ENCODE measurements around the gene SOCS2. TPM values are rescaled to one million over a fixed set of nuclear protein-coding genes. Genes with fewer than 3 reads are reported as not detected.

Gene SOCS2
- total RNA-seq, 1 donor from 2014 or later, result 95.8 TPM

DNA sequence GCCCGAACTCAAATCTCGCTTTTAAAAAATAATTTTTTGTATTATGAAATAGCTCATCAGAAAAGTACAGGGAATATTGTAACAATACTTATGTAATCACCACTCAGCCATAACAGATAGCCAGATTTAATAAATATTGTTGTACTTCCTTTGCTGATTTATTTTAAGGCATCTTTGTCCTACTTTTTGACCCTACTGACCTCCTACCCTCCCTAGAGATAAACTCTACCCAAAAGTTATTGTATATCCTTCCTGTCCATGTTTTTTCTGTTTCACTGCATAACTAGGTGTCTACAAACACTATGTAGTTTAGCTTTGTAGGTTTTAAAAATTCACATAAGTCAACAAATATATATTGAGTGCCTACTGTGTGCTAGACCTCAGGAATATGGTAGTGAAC, 25.1 kb downstream of the SOCS2 start:
- H3K27me3 ChIP-seq, result no peaks in the 10 kb centered on the region
- TF ChIP-seq, protein P1, sequence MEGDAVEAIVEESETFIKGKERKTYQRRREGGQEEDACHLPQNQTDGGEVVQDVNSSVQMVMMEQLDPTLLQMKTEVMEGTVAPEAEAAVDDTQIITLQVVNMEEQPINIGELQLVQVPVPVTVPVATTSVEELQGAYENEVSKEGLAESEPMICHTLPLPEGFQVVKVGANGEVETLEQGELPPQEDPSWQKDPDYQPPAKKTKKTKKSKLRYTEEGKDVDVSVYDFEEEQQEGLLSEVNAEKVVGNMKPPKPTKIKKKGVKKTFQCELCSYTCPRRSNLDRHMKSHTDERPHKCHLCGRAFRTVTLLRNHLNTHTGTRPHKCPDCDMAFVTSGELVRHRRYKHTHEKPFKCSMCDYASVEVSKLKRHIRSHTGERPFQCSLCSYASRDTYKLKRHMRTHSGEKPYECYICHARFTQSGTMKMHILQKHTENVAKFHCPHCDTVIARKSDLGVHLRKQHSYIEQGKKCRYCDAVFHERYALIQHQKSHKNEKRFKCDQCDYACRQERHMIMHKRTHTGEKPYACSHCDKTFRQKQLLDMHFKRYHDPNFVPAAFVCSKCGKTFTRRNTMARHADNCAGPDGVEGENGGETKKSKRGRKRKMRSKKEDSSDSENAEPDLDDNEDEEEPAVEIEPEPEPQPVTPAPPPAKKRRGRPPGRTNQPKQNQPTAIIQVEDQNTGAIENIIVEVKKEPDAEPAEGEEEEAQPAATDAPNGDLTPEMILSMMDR (IDR thresholded peaks at IDR 0.05), result no peak
- H3K4me3 ChIP-seq, result no peak overlapping the region
- H3K4me1 ChIP-seq, result no peaks in the 10 kb centered on the region
- no peaks in the 10 kb centered on the region for H3K9me3 ChIP-seq
- no peak overlapping the region for H3K27ac ChIP-seq
- intact Hi-C loops (cut with DNase I), result no loop called here
- no peak for DNase-seq (ENCODE audit: low spot score in 2 of 2)
- H3K36me3 ChIP-seq, result no peaks in the 10 kb centered on the region

DNA sequence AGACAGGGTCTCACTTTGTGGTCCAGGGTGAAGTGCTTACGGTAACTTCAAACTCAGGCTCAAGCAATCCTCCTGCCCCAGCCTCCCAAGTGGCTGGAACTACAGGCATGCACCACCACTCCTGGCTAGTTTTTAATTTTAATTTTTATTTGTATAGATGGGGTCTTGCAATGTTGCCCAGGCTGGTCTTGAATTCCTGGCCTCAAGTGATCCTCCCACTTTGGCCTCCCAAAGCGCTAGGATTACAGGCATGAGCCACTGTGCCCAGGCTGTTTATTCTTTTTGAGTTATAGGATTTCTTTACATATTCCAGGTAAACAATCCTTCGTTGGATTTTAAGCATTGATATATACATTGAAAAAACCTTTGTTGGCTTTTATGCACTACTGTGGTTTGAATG, 26.7 kb downstream of the SOCS2 start:
- no peaks in the 10 kb centered on the region for H3K36me3 ChIP-seq
- no peak overlapping the region for H3K27ac ChIP-seq
- no peak overlapping the region for H3K4me3 ChIP-seq
- intact Hi-C loops (cut with DNase I), result no loop called here
- no peaks in the 10 kb centered on the region for H3K9me3 ChIP-seq
- H3K27me3 ChIP-seq, result no peaks in the 10 kb centered on the region
- peaks cover 3% of the 10 kb centered on the region in 2 donors for H3K4me1 ChIP-seq
- no peak for DNase-seq (ENCODE audit: low spot score in 2 of 2)
- TF ChIP-seq, protein P1 (IDR thresholded peaks at IDR 0.05), result no peak

DNA sequence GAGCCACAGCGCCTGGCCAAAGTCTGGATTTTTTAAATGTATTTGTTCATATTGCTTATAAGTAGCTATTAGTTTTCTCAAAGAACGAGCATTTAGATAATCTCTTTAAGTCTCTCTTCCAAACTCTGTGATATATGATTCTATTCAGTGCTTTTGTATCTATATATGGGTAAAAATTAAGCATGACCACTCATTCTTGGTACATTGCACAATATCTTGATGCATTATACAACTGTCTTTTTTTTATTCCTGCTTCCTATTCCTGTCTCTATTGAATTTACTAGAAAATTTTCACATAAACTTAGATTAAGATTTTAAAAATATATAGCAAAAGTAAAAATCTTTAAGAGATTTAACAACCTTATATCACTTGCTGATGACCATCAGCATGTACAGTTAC, 29.1 kb downstream of the SOCS2 start:
- no peak overlapping the region for H3K4me3 ChIP-seq
- TF ChIP-seq, protein P1 (IDR thresholded peaks at IDR 0.05), result no peak
- intact Hi-C loops (cut with DNase I), result no loop called here
- no peaks in the 10 kb centered on the region for H3K9me3 ChIP-seq
- H3K4me1 ChIP-seq, result peaks cover 3% of the 10 kb centered on the region in 2 donors
- DNase-seq (ENCODE audit: low spot score in 2 of 2), result no peak
- H3K36me3 ChIP-seq, result no peaks in the 10 kb centered on the region
- H3K27me3 ChIP-seq, result no peaks in the 10 kb centered on the region
- H3K27ac ChIP-seq, result no peak overlapping the region

DNA sequence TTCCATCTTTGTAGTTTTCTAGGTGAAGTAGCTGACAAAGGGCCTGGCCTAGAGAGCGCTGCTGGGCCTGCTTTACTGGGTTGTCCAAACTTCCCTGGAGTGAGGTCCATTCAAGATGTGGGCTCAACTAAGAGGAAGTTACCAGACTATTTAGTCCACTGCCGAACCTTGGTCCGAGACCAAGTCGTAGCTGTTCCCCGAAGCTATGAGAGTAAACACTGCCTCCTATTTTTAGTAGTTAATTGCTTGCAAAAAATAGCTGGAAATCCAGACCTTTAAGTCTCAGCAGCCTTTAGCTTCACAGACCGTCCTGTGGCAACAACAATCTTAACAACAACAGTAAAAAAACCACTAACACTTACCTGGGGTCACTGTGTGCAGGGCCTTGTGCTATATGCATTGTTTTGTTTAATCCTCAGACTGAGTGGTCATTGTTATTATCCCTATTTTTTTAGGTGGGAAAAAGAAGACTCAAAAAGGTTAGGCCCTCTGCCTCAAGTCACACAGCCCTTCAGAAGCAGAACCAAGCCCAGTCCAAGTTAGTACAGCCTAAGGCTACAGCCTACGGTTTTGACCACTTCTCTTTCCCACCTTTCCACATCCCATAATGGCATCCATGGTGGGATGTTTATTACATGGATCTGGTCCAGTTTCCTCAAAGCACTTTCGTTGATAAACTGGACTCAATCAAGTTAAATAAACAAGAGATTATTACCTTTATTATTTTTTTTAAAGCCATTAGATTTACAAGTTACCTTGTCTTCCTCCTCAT, 30.6 kb downstream of the SOCS2 start:
- H3K27me3 ChIP-seq, result no peaks in the 10 kb centered on the region
- no peaks in the 10 kb centered on the region for H3K36me3 ChIP-seq
- no peak for DNase-seq (ENCODE audit: low spot score in 2 of 2)
- TF ChIP-seq, protein P1 (IDR thresholded peaks at IDR 0.05), result no peak
- H3K27ac ChIP-seq, result peak overlapping the region; percentile 8 to 24
- peaks cover 3% of the 10 kb centered on the region in 2 donors for H3K4me1 ChIP-seq
- H3K4me3 ChIP-seq, result no peak overlapping the region
- no peaks in the 10 kb centered on the region for H3K9me3 ChIP-seq
- intact Hi-C loops (cut with DNase I), result no loop called here

DNA sequence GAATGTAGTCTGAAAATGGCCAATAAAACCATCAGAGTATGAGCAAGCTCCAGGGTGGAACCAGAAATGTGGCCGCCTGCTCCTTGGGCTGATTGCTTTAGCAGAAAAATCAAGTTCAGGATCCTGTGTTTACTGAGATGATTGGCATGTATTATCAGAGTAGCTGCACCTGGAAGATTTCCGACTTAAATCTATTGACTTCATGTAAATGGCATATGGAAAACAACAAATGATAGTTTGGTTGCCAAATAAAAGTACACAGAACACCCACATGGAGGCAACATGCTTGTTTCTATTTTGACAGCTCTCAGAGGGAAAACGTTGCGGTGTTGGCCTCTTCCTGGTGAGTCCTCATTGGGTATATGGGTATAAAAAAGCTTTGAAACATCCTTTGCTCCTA, 31.3 kb downstream of the SOCS2 start:
- H3K4me1 ChIP-seq, result peaks cover 3% of the 10 kb centered on the region in 2 donors
- no peak overlapping the region for H3K27ac ChIP-seq
- no peaks in the 10 kb centered on the region for H3K36me3 ChIP-seq
- TF ChIP-seq, protein P1 (IDR thresholded peaks at IDR 0.05), result no peak
- H3K9me3 ChIP-seq, result no peaks in the 10 kb centered on the region
- DNase-seq (ENCODE audit: low spot score in 2 of 2), result no peak
- H3K27me3 ChIP-seq, result no peaks in the 10 kb centered on the region
- H3K4me3 ChIP-seq, result no peak overlapping the region
- intact Hi-C loops (cut with DNase I), result no loop called here
